K562 (cell line): ENCODE measurements around the gene OR2T5.
"Not testable (repeated sequence)": the region's sequence is repeated elsewhere in the genome, so short reads cannot be mapped to it uniquely, and the experiment has no call there.

Experiments
- CHD4 ChIP-seq: fragments of 200-600 bp; sonication (generic); IDR thresholded peaks from 3 replicates; pipeline ENCODE4 v1.6.1; 2012; ENCODE audit warnings: low read depth, mild to moderate bottlenecking, mixed read lengths, low read length, inconsistent platforms; ENCODE audit not compliant: insufficient read depth, insufficient replicate concordance, poor library complexity, severe bottlenecking
- EZH2 ChIP-seq: IDR thresholded peaks from 2 replicates; pipeline ENCODE4 v1.6.1; 2012; ENCODE audit warnings: low read depth, mild to moderate bottlenecking, inconsistent platforms, low read length, borderline replicate concordance
- JUNB ChIP-seq: fragments of 450-650 bp; formaldehyde crosslinking; conservative IDR thresholded peaks from 2 replicates; pipeline ENCODE4 v1.4.0; 2020; ENCODE audit warnings: mild to moderate bottlenecking
- JUND ChIP-seq, 2 experiments: IDR thresholded peaks; 2 replicates in 1 of 2; 3 replicates in 1 of 2; pipeline ENCODE4 v1.6.1; 2011; ENCODE audit warnings: borderline replicate concordance in 2 of 2, low read depth in 2 of 2, low read length in 2 of 2, improper control_type of control experiment in 1 of 2, missing biosample characterization in 1 of 2, missing genetic modification characterization in 1 of 2, missing genetic modification reagents in 1 of 2
- KDM1A ChIP-seq, 2 experiments: fragments of 450-650 bp; IDR thresholded peaks; 2 replicates each; pipeline ENCODE4 v1.6.1; 2016; ENCODE audit warnings: mild to moderate bottlenecking in 2 of 2
- PATZ1 ChIP-seq: fragments of 250-450 bp; sonication (Bioruptor Pico); IDR thresholded peaks from 2 replicates; pipeline ENCODE4 v1.5.0; 2020; ENCODE audit warnings: mild to moderate bottlenecking, borderline replicate concordance
- POLR2A ChIP-seq: fragments of 450-650 bp; conservative IDR thresholded peaks from 2 replicates; pipeline ENCODE4 v1.6.1; 2016
- SETDB1 ChIP-seq: IDR thresholded peaks from one replicate; pipeline ENCODE4 v1.6.1; 2012; ENCODE audit warnings: low read length, control low read depth, inconsistent platforms
- ZNF143 ChIP-seq: sonication (generic); formaldehyde crosslinking; IDR thresholded peaks from 2 replicates; pipeline ENCODE4 v1.9.0; 2022; ENCODE audit warnings: mild to moderate bottlenecking, missing genetic modification reagents
- ZNF23 ChIP-seq: fragments of 250-450 bp; sonication (Bioruptor Pico); IDR thresholded peaks from 2 replicates; pipeline ENCODE4 v1.4.0; 2020; ENCODE audit warnings: mild to moderate bottlenecking
- ZNF24 ChIP-seq: fragments of 450-650 bp; IDR thresholded peaks from 2 replicates; pipeline ENCODE4 v1.6.1; 2016

- not testable (repeated sequence) for TF ChIP-seq KDM1A (IDR thresholded peaks at IDR 0.05); ZNF24; CHD4; JUND (IDR thresholded peaks at IDR 0.05; ENCODE audit: borderline replicate concordance, low read depth, low read length); JUND (tag; IDR thresholded peaks at IDR 0.05; ENCODE audit: borderline replicate concordance, low read depth, low read length); JUNB (CRISPR knock-in tag); EZH2; ZNF23; ZNF143 (CRISPR knock-in tag); PATZ1 (CRISPR knock-in tag); POLR2A; SETDB1
Observed at GRCh38 chr1:248439283-248439682, 49.1 kb upstream of the OR2T5 start.
